HG02973 (cell line): Measurements from ENCODE around the gene CTNNA3.
"Not testable (repeated sequence)": the region's sequence is repeated elsewhere in the genome, so short reads cannot be mapped to it uniquely, and the experiment has no call there.

Source experiments
- ATAC-seq: cut with Tn5 transposase; IDR thresholded peaks from one replicate; pipeline ENCODE4 v1.9.1; 2021; ENCODE audit warnings: moderate library complexity; ENCODE audit not compliant: unreplicated experiment

CTNNA3 gene

GRCh38 chr10:67696029-67696428 is at the start of gene CTNNA3:
Gene CTNNA3 (minus strand): TSS chr10:67696195.
- no peak for ATAC-seq

GRCh38 chr10:67735430-67735829 is 39.4 kb upstream of the CTNNA3 start:
- ATAC-seq: no peak

- no peak for ATAC-seq
Measured at GRCh38 chr10:67733511-67733910, 37.5 kb upstream of the CTNNA3 start.

GRCh38 chr10:67725567-67725966 is 29.6 kb upstream of the CTNNA3 start:
- ATAC-seq: no peak

- peak; percentile 60 for ATAC-seq
Measured at GRCh38 chr10:67723601-67724000, 27.6 kb upstream of the CTNNA3 start.

GRCh38 chr10:67722113-67722512 is 26.1 kb upstream of the CTNNA3 start:
- no peak for ATAC-seq

- not testable (repeated sequence) for ATAC-seq
Measured at GRCh38 chr10:67716455-67716854, 20.5 kb upstream of the CTNNA3 start.

- no peak for ATAC-seq
Measured at GRCh38 chr10:67705921-67706320, 9.9 kb upstream of the CTNNA3 start.

- not testable (repeated sequence) for ATAC-seq
Measured at GRCh38 chr10:67699613-67700270, 3.7 kb upstream of the CTNNA3 start.

GRCh38 chr10:67698164-67698563 is 2.2 kb upstream of the CTNNA3 start:
- no peak for ATAC-seq

- ATAC-seq: peak; percentile 88
Measured at GRCh38 chr10:67697724-67698131, 1.7 kb upstream of the CTNNA3 start.

GRCh38 chr10:67696679-67697078 is 684 bp upstream of the CTNNA3 start:
- ATAC-seq: no peak

GRCh38 chr10:67695555-67695954 is 440 bp downstream of the CTNNA3 start:
- no peak for ATAC-seq

- ATAC-seq: not testable (repeated sequence)
Measured at GRCh38 chr10:67691861-67692260, 4.1 kb downstream of the CTNNA3 start.

- ATAC-seq: not testable (repeated sequence)
Measured at GRCh38 chr10:67690540-67690939, 5.5 kb downstream of the CTNNA3 start.

- not testable (repeated sequence) for ATAC-seq
Measured at GRCh38 chr10:67684140-67684539, 11.9 kb downstream of the CTNNA3 start.

- ATAC-seq: no peak
Measured at GRCh38 chr10:67678335-67678974, 17.5 kb downstream of the CTNNA3 start.

- ATAC-seq: no peak
Measured at GRCh38 chr10:67676208-67676825, 19.7 kb downstream of the CTNNA3 start.

GRCh38 chr10:67670401-67670800 is 25.6 kb downstream of the CTNNA3 start:
- no peak for ATAC-seq

GRCh38 chr10:67669978-67670377 is 26.0 kb downstream of the CTNNA3 start:
- ATAC-seq: no peak

GRCh38 chr10:67668448-67668847 is 27.5 kb downstream of the CTNNA3 start:
- ATAC-seq: no peak

GRCh38 chr10:67667035-67667425 is 29.0 kb downstream of the CTNNA3 start:
- no peak for ATAC-seq
